ENCODE results near the gene WDR41. TPM values are rescaled to one million over a fixed set of nuclear protein-coding genes. Genes with fewer than 3 reads are reported as not detected.

WDR41 gene
- total RNA-seq, 1 experiment from 2014 or later: 35.4 TPM

GRCh38 chr5:77443670-77444069, 48.4 kb downstream of the WDR41 start:
- intact Hi-C loops (cut with micrococcal nuclease; ENCODE audit: unreplicated experiment): no loop called here
- DNase-seq: no peak
- TF ChIP-seq, protein P1, sequence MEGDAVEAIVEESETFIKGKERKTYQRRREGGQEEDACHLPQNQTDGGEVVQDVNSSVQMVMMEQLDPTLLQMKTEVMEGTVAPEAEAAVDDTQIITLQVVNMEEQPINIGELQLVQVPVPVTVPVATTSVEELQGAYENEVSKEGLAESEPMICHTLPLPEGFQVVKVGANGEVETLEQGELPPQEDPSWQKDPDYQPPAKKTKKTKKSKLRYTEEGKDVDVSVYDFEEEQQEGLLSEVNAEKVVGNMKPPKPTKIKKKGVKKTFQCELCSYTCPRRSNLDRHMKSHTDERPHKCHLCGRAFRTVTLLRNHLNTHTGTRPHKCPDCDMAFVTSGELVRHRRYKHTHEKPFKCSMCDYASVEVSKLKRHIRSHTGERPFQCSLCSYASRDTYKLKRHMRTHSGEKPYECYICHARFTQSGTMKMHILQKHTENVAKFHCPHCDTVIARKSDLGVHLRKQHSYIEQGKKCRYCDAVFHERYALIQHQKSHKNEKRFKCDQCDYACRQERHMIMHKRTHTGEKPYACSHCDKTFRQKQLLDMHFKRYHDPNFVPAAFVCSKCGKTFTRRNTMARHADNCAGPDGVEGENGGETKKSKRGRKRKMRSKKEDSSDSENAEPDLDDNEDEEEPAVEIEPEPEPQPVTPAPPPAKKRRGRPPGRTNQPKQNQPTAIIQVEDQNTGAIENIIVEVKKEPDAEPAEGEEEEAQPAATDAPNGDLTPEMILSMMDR (IDR thresholded peaks at IDR 0.05; ENCODE audit: unreplicated experiment): no peak
- Mint-ChIP-seq H3K27ac (ENCODE audit: unreplicated experiment) (no peak overlapping the region), H3K27me3 (ENCODE audit: unreplicated experiment) (no peaks in the 10 kb centered on the region), H3K4me3 (ENCODE audit: low read depth, unreplicated experiment) (no peak overlapping the region), H3K4me1 (ENCODE audit: low read depth, unreplicated experiment) (no peaks in the 10 kb centered on the region), H3K9me3 (ENCODE audit: low read depth, unreplicated experiment) (peaks cover 3% of the 10 kb centered on the region), H3K36me3 (ENCODE audit: insufficient read depth, unreplicated experiment) (peaks cover 4% of the 10 kb centered on the region)
- CTCF ChIA-PET: interaction anchor here (0.6 kb wide), 1 partner anchor 314 kb away, joined by 3 read pairs; no protein-coding TSS in a partner anchor
- no TSS peak for BruUV-seq (replicated peaks)

- Mint-ChIP-seq H3K27ac (ENCODE audit: unreplicated experiment) (no peak overlapping the region), H3K36me3 (ENCODE audit: insufficient read depth, unreplicated experiment) (peaks cover 5% of the 10 kb centered on the region), H3K4me1 (ENCODE audit: low read depth, unreplicated experiment) (no peaks in the 10 kb centered on the region), H3K27me3 (ENCODE audit: unreplicated experiment) (no peaks in the 10 kb centered on the region), H3K9me3 (ENCODE audit: low read depth, unreplicated experiment) (no peaks in the 10 kb centered on the region), H3K4me3 (ENCODE audit: low read depth, unreplicated experiment) (no peak overlapping the region)
- CTCF ChIA-PET: interaction anchor here (1.2 kb wide), 1 partner anchor 12 kb away, joined by 3 read pairs; no protein-coding TSS in a partner anchor
- no TSS peak for BruUV-seq (replicated peaks)
- TF ChIP-seq, protein P1 (IDR thresholded peaks at IDR 0.05; ENCODE audit: unreplicated experiment): no peak
- DNase-seq: no peak
- intact Hi-C loops (cut with micrococcal nuclease; ENCODE audit: unreplicated experiment): loop anchor here (10.0 kb wide), 1 partner anchor 203 kb away; no protein-coding TSS in a partner anchor
Observed at GRCh38 chr5:77438071-77438470, 54.0 kb downstream of the WDR41 start.

- CTCF ChIA-PET: interaction anchor here (0.6 to 1.4 kb wide), 3 partner anchors 11 to 754 kb away, joined by 3 to 4 read pairs (median 3); no protein-coding TSS in a partner anchor
- Mint-ChIP-seq H3K27ac (ENCODE audit: unreplicated experiment) (no peak overlapping the region), H3K36me3 (ENCODE audit: insufficient read depth, unreplicated experiment) (peaks cover 5% of the 10 kb centered on the region), H3K9me3 (ENCODE audit: low read depth, unreplicated experiment) (no peaks in the 10 kb centered on the region), H3K4me3 (ENCODE audit: low read depth, unreplicated experiment) (no peak overlapping the region), H3K4me1 (ENCODE audit: low read depth, unreplicated experiment) (no peaks in the 10 kb centered on the region), H3K27me3 (ENCODE audit: unreplicated experiment) (no peaks in the 10 kb centered on the region)
- TF ChIP-seq, protein P1 (IDR thresholded peaks at IDR 0.05; ENCODE audit: unreplicated experiment): no peak
- no peak for DNase-seq
- no TSS peak for BruUV-seq (replicated peaks)
- intact Hi-C loops (cut with micrococcal nuclease; ENCODE audit: unreplicated experiment): loop anchor here (2.0 to 10.0 kb wide), 2 partner anchors 202 to 292 kb away; no protein-coding TSS in a partner anchor
Observed at GRCh38 chr5:77437194-77437593, 54.9 kb downstream of the WDR41 start.

- H3K27ac Mint-ChIP-seq (ENCODE audit: unreplicated experiment): no peak overlapping the region
- no peaks in the 10 kb centered on the region for H3K9me3 Mint-ChIP-seq (ENCODE audit: low read depth, unreplicated experiment)
- no TSS peak for BruUV-seq (replicated peaks)
- peaks cover 5% of the 10 kb centered on the region for H3K36me3 Mint-ChIP-seq (ENCODE audit: insufficient read depth, unreplicated experiment)
- H3K27me3 Mint-ChIP-seq (ENCODE audit: unreplicated experiment): no peaks in the 10 kb centered on the region
- TF ChIP-seq, protein P1 (IDR thresholded peaks at IDR 0.05; ENCODE audit: unreplicated experiment): no peak
- H3K4me3 Mint-ChIP-seq (ENCODE audit: low read depth, unreplicated experiment): no peak overlapping the region
- no peaks in the 10 kb centered on the region for H3K4me1 Mint-ChIP-seq (ENCODE audit: low read depth, unreplicated experiment)
- DNase-seq: no peak
- intact Hi-C loops (cut with micrococcal nuclease; ENCODE audit: unreplicated experiment): loop anchor here (10.0 kb wide), 1 partner anchor 197 kb away; no protein-coding TSS in a partner anchor
- CTCF ChIA-PET: no interaction called here
Observed at GRCh38 chr5:77431719-77432118, 60.4 kb downstream of the WDR41 start.

Data from Calu3 (cell line).